NCI-H510A treated with DMSO at 0.1 percent for 48 hours (cell line): ENCODE data around the gene AMOTL1.

ENCODE experiments used
- DNase-seq: peaks from one replicate; lab custom pipeline; 2025; lab: John Stamatoyannopoulos, UW

The AMOTL1 gene

DNA sequence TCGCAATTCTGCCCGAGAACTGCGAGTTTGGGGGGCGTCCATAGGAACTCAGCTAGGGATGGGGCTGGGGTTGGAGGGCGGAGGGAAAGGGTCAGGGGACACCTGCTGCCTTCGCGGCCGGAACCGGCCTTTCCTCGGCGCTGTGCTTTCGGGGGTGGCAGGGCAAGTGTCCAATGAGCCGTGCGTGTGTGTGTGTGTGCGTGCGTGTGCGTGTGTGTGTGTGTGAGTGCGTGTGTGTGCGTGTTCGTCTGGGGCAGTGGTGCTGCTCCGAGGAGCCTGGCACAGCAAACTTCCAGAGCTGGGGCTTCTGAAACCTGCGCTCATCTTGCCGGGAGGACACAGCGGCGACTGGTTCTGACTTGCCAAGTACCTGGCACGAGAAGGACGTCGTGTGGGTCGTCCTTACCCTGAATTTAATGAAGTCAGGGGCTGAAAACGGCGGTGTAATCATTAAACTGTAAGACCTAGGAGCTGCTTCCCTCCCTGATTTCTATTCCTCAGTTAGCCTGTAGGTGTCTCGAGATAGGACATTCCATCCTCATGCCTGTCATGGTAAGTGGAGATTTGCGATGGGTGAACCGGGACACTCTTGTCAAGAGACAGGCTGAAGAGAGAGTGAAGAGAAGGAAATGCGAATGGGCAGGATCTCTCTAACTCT is 27.0 kb upstream of the AMOTL1 start:
- peak; percentile 55 for DNase-seq

- no peak for DNase-seq
Observed at GRCh38 chr11:94742665-94743064, 25.5 kb upstream of the AMOTL1 start.

GRCh38 chr11:94746721-94747120 is 21.4 kb upstream of the AMOTL1 start:
- no peak for DNase-seq

DNA sequence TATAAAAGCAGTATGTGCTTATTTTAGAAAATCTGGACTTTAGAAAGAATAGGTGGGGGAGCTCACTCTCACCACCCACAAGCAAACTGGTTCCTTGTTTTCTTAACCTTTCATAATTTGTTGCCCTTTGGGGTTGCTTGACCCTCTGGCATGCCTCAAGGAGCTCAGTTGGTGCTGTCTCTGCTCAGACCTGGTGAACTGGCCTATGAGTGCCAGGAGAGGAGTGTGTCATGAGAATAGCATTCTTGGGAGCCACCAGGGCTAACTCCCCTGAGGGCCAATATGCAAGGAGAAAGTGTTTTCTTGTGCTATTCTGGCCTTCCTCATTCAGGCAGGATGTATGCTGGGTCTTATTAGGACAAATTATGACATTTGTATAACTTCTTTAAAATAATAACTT is 21.0 kb upstream of the AMOTL1 start:
- no peak for DNase-seq

- no peak for DNase-seq
Observed at GRCh38 chr11:94747601-94748041, 20.5 kb upstream of the AMOTL1 start.

GRCh38 chr11:94749369-94749768 is 18.8 kb upstream of the AMOTL1 start:
- DNase-seq, result no peak

DNA sequence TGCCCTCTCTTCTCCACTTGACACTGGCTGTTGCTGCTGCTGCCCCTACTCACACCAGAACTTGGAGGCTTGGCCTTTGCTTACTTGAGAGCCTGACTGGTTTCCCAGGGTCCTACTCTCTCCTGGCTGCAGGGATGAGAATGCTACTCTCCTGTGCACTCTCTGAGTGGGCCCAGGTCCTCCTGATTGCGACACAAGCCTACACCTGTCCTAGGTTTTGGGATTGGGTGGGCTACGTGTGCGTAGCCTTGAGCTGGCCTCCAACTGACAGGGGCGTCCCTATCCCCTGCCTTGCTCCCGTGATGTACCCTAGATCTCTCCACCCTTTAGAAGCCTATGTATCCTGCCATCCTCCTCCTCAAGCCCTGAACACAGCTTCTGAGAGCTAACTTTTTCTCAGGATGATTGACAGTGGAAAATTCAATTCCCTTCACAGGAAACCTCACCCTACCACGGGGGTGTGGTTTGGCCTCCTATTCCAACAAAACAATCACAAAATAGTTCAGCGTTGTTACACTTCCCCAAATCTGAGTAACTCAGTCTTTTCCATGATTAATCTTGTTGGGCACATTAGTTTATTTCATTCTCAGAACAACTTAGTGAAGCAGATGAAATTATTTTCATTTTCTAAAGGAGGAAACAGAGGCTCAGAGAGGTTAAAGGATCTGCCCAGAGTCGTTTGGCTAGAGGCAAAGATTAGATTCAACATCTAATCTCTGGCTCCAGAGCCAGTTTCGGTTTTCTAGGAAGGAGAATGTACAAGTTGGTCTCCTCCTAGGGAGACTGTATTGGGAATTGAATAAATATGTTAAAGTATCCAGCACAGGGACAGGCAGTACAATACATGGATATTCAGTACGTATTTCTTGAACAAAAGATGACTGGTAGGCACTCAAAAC is 17.6 kb upstream of the AMOTL1 start:
- DNase-seq, result no peak

- DNase-seq, result no peak
Observed at GRCh38 chr11:94751218-94751609, 16.9 kb upstream of the AMOTL1 start.

GRCh38 chr11:94751786-94752185 is 16.4 kb upstream of the AMOTL1 start:
- DNase-seq, result no peak

DNA sequence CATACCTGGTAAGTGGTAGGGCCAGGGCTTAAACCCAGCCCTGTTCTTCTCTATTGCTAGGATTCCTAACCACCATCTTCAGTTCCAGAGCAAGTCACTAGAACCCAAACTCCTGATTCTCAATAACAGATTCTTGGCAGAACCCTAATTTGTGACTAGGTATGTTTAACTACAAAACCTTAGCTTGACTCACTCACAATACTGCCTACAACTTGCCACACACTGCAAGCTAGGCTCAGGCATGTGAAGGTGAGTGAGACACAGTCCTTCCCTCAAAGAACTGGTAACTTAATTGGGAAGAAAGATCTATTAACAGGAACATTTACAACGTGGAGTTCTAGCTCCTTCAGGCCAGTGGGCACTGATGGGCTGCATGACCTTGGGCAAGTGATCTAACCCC is 14.5 kb upstream of the AMOTL1 start:
- DNase-seq, result no peak

GRCh38 chr11:94754335-94754734 is 13.8 kb upstream of the AMOTL1 start:
- DNase-seq, result no peak

- no peak for DNase-seq
Observed at GRCh38 chr11:94754819-94755218, 13.3 kb upstream of the AMOTL1 start.

DNA sequence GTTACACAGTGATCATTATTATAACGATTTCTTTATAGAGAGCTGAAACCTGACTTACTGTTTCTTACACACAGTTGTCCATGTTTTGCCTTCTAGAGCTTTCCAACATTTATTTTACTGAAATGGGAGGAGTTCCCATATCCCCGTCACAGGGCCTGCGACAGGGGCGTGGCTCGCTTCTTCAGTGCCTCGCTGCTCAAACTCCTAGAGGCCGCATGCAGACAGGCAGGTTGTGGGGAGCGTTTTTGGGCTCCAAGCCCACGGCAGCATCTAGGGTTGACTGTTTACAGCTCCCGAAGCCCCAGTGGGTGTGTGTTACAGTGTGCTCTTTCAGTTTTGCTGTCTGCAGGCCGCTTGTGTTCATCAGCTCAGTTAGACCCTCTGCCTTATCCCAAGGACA is 12.7 kb upstream of the AMOTL1 start:
- peak; percentile 6 for DNase-seq

GRCh38 chr11:94757037-94757735 is 11.0 kb upstream of the AMOTL1 start:
- no peak for DNase-seq

DNA sequence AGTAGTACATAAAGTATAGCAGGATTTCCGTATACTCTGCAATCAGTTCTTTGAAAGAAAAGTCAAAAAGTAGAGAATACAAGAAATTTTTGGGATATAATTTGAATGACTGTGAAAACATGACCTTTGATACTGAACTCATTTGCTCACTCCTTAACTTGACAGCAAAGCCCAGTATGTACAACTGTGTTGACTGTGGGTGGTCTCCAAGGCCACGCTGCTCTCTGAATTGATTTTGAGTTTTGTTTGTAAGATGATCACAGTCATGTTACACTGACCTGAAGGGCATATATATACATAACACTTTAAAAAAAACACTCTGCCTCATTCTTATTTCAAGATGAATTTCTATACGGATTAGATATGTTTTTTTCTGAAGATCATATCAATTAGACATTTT is 9.5 kb upstream of the AMOTL1 start:
- no peak for DNase-seq

- no peak for DNase-seq
Observed at GRCh38 chr11:94759522-94759921, 8.6 kb upstream of the AMOTL1 start.

GRCh38 chr11:94760296-94760695 is 7.9 kb upstream of the AMOTL1 start:
- no peak for DNase-seq

GRCh38 chr11:94762208-94762607 is 5.9 kb upstream of the AMOTL1 start:
- no peak for DNase-seq

GRCh38 chr11:94762995-94763394 is 5.2 kb upstream of the AMOTL1 start:
- no peak for DNase-seq

DNA sequence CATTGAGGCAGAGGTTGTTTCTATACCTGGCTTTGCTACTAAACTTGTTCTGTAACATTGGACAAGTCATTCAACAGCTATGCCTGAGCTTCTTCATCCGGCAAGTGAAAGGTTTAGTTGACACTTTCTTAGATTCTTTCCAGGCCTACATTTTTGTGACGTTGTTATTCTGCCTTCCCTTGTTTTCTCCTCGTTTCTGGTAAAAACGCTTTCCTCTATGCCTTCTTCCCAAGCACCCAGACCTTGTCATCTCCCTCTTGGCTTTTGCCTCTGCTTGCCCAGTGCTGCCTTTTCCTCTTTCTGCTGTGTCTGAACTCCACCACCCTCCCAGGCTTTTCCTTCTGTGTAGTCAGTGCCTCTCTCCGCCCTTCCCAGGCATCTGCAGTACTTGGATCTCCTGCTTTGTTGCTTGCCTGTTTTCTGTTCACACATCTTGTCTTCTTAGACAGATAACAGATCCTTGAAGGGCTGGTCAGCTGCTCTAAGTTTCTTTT is 1.4 kb upstream of the AMOTL1 start:
- no peak for DNase-seq

DNA sequence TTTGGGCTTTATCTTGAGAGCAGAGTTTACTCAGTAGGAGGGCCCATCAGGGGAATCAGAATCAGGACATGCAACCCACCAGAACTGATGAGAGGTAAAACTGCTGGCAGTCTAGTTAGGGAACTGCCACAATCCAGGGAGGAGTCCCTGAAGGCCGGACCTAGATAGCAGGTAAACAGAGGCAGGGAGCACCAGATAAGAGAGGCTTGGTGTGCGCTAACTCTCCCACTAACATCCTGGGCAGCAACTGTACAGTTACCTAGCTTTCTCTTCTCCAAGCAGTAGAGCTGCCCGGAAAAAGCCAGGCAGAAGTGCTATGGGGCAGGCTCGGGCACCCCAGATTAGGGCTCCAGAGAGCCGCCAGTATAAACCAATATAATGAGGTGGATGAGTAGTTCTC is 865 bp upstream of the AMOTL1 start:
- no peak for DNase-seq
